Keratinocyte (primary cell): ENCODE results near the gene GBP2. TPM values are rescaled to one million over a fixed set of nuclear protein-coding genes. Genes with fewer than 3 reads are reported as not detected.

Source experiments
- DNase-seq: peaks from one replicate; pipeline ENCODE4 v3.0.0-alpha.2; 2011; ENCODE audit warnings: low read depth, missing footprints, low spot score
- FAIRE-seq: peaks from 2 replicates; lab custom pipeline; 2011; peaks lifted over from hg19 to GRCh38; lab: Jason Lieb, UNC
- H2AFZ ChIP-seq: 2 replicates; pipeline ENCODE4 v1.6.0; 2012; ENCODE audit warnings: low read length, control low read depth, inconsistent platforms; ENCODE audit not compliant: control insufficient read depth
- H3K27ac ChIP-seq: 2 replicates; pipeline ENCODE4 v1.5.1; 2011; ENCODE audit warnings: low read length; ENCODE audit not compliant: control insufficient read depth, insufficient read depth
- H3K27me3 ChIP-seq: 3 replicates; pipeline ENCODE4 v1.6.0; 2011; ENCODE audit warnings: low read length; ENCODE audit not compliant: control insufficient read depth, insufficient read depth; ENCODE audit errors: extremely low read depth
- H3K36me3 ChIP-seq, 2 experiments: 2 replicates in 1 of 2; 3 replicates in 1 of 2; pipeline ENCODE4 v1.5.1; 2011; ENCODE audit warnings: low read length in 2 of 2, mild to moderate bottlenecking in 1 of 2; ENCODE audit not compliant: control insufficient read depth in 2 of 2, insufficient read depth in 2 of 2; ENCODE audit errors: extremely low read depth in 1 of 2
- H3K4me1 ChIP-seq: 3 replicates; pipeline ENCODE4 v1.5.1; 2011; ENCODE audit warnings: low read length; ENCODE audit not compliant: control insufficient read depth, insufficient read depth; ENCODE audit errors: extremely low read depth
- H3K4me2 ChIP-seq: 3 replicates; pipeline ENCODE4 v1.6.0; 2011; ENCODE audit warnings: low read depth, low read length; ENCODE audit not compliant: control insufficient read depth, insufficient read depth; ENCODE audit errors: extremely low read depth
- H3K4me3 ChIP-seq, 3 experiments: fragments of 200-600 bp in 1 of 3; sonication (generic) in 1 of 3; 2 replicates in 2 of 3; 3 replicates in 1 of 3; pipeline ENCODE4 v1.5.1; 2011 to 2016; ENCODE audit warnings: low read length in 3 of 3, mild to moderate bottlenecking in 3 of 3, control low read depth in 2 of 3, inconsistent platforms in 1 of 3, low read depth in 1 of 3, mixed read lengths in 1 of 3, mixed run types in 1 of 3, moderate library complexity in 1 of 3; ENCODE audit not compliant: control insufficient read depth in 2 of 3, insufficient read depth in 2 of 3; ENCODE audit errors: extremely low read depth in 1 of 3
- H3K79me2 ChIP-seq: 2 replicates; pipeline ENCODE4 v1.6.0; 2012; ENCODE audit warnings: low read length; ENCODE audit not compliant: control insufficient read depth, insufficient read depth
- H3K9ac ChIP-seq: 3 replicates; pipeline ENCODE4 v1.6.0; 2011; ENCODE audit warnings: low read length; ENCODE audit not compliant: control insufficient read depth, insufficient read depth; ENCODE audit errors: extremely low read depth
- H3K9me1 ChIP-seq: 3 replicates; pipeline ENCODE4 v1.6.0; 2011; ENCODE audit warnings: low read length; ENCODE audit not compliant: control insufficient read depth, insufficient read depth; ENCODE audit errors: extremely low read depth
- H3K9me3 ChIP-seq: 2 replicates; pipeline ENCODE4 v1.5.1; 2012; ENCODE audit warnings: low read depth, low read length; ENCODE audit not compliant: control insufficient read depth
- H4K20me1 ChIP-seq: 3 replicates; pipeline ENCODE4 v1.6.0; 2011; ENCODE audit warnings: low read length; ENCODE audit not compliant: control insufficient read depth, insufficient read depth; ENCODE audit errors: extremely low read depth
- CTCF ChIP-seq, 3 experiments: IDR thresholded peaks in 1 of 3; conservative IDR thresholded peaks in 1 of 3; optimal IDR thresholded peaks in 1 of 3; 2 replicates in 2 of 3; 3 replicates in 1 of 3; pipeline versions ENCODE3 to v1.5.1; 2011; ENCODE audit warnings: low read length in 3 of 3, mild to moderate bottlenecking in 3 of 3, moderate library complexity in 2 of 3, control low read depth in 1 of 3, inconsistent platforms in 1 of 3; ENCODE audit not compliant: insufficient read depth in 2 of 3; ENCODE audit errors: extremely low read depth in 1 of 3
- EZH2 ChIP-seq: IDR thresholded peaks from one replicate; pipeline ENCODE4 v1.6.1; 2012; ENCODE audit warnings: inconsistent platforms, mild to moderate bottlenecking, low read length, moderate library complexity
- dilution Hi-C: fragments of 300-500 bp; cut with MboI; formaldehyde crosslinking; loops from one replicate; pipeline ENCODE4 v1.7.0; 2020; ENCODE audit warnings: low sequenced_read_pairs; ENCODE audit not compliant: extremely low pct_ligation_motif_present
- polyA plus RNA-seq, 5 experiments: library from polyadenylated mRNA; depleted of rRNA in 3 of 5; stranded (reverse) in 3 of 5; stranded (forward) in 1 of 5; unstranded in 1 of 5; fragments of >200 nt; gene quantifications; 1 replicate in 1 of 5; 2 replicates in 3 of 5; 3 replicates in 1 of 5; pipeline versions ENCODE4 v1.2.1 to v1.2.3, GENCODE V29; 2011 to 2012; ENCODE audit warnings: missing spikeins in 2 of 5, low read depth in 1 of 5, low replicate concordance in 1 of 5

GBP2 gene
- polyA plus RNA-seq, 1 donor (not counting 4 experiments of a cell fraction or from before 2014, with no cell fraction given) = 0.43 TPM

GRCh38 chr1:89167590-89168230, 41.8 kb upstream of the GBP2 start:
- Histone ChIP-seq H3K4me1 (no peaks in the 10 kb centered on the region), H2AFZ (no peak overlapping the region), H4K20me1 (no peaks in the 10 kb centered on the region), H3K9me1 (no peaks in the 10 kb centered on the region), H3K36me3 (no peaks in the 10 kb centered on the region), H3K4me3 (no peak overlapping the region), H3K9ac (no peak overlapping the region), H3K4me2 (no peak overlapping the region), H3K27me3 (no peaks in the 10 kb centered on the region), H3K9me3 (no peaks in the 10 kb centered on the region), H3K27ac (no peak overlapping the region), H3K79me2 (no peaks in the 10 kb centered on the region)
- TF ChIP-seq CTCF (optimal IDR thresholded peaks at IDR 0.05 in 1 of 3, IDR thresholded peaks at IDR 0.05 in 1 of 3, conservative IDR thresholded peaks at IDR 0.05 in 1 of 3; ENCODE audit: extremely low read depth in 1 of 3, insufficient read depth in 2 of 3, low read length in 3 of 3) (no peak), EZH2 (no peak)
- DNase-seq (no peak), FAIRE-seq (no peak)
- dilution Hi-C loops = no loop called here

- FAIRE-seq = no peak
- Histone ChIP-seq H3K4me3 (no peak overlapping the region), H3K27me3 (no peaks in the 10 kb centered on the region)
These were observed 40.8 kb upstream of the GBP2 start for GRCh38 chr1:89166705-89167104.

More at GRCh38 chr1:89166705-89167104, 40.8 kb upstream of the GBP2 start:
- H4K20me1 ChIP-seq = no peaks in the 10 kb centered on the region
- H3K27ac ChIP-seq = no peak overlapping the region
- H3K79me2 ChIP-seq = no peaks in the 10 kb centered on the region
- H3K4me2 ChIP-seq = no peak overlapping the region
- H3K9me1 ChIP-seq = no peaks in the 10 kb centered on the region
- H2AFZ ChIP-seq = no peak overlapping the region
- H3K9me3 ChIP-seq = no peaks in the 10 kb centered on the region
- dilution Hi-C loops = no loop called here
- TF ChIP-seq EZH2 (no peak), CTCF (optimal IDR thresholded peaks at IDR 0.05 in 1 of 3, IDR thresholded peaks at IDR 0.05 in 1 of 3, conservative IDR thresholded peaks at IDR 0.05 in 1 of 3; ENCODE audit: extremely low read depth in 1 of 3, insufficient read depth in 2 of 3, low read length in 3 of 3) (no peak)
- H3K9ac ChIP-seq = no peak overlapping the region
- DNase-seq = no peak
- no peaks in the 10 kb centered on the region for H3K36me3 ChIP-seq
- H3K4me1 ChIP-seq = no peaks in the 10 kb centered on the region
